HUES6 (cell line): ENCODE results near the gene STIMATE.

Source experiments
- H3K27ac ChIP-seq: 2 replicates; pipeline ENCODE4 v1.7.0; 2013; ENCODE audit warnings: low read depth, mild to moderate bottlenecking, low read length, inconsistent platforms
- H3K27me3 ChIP-seq: 2 replicates; pipeline ENCODE4 v1.6.1; 2013; ENCODE audit warnings: low read length; ENCODE audit not compliant: control insufficient read depth, insufficient read depth
- H3K36me3 ChIP-seq: 2 replicates; pipeline ENCODE4 v1.6.1; 2013; ENCODE audit warnings: low read length; ENCODE audit not compliant: control insufficient read depth, insufficient read depth
- H3K4me1 ChIP-seq: 2 replicates; pipeline ENCODE4 v1.6.1; 2013; ENCODE audit warnings: low read length; ENCODE audit not compliant: control insufficient read depth, insufficient read depth
- H3K4me3 ChIP-seq: 2 replicates; pipeline ENCODE4 v1.5.1; 2013; ENCODE audit warnings: low read depth, low read length
- H3K9ac ChIP-seq: one replicate; pipeline ENCODE4 v1.6.1; 2013; ENCODE audit warnings: mild to moderate bottlenecking, low read length
- H3K9me3 ChIP-seq: 2 replicates; pipeline ENCODE4 v1.6.1; 2013; ENCODE audit warnings: low read depth, low read length; ENCODE audit not compliant: control insufficient read depth, insufficient read depth

Gene STIMATE

DNA sequence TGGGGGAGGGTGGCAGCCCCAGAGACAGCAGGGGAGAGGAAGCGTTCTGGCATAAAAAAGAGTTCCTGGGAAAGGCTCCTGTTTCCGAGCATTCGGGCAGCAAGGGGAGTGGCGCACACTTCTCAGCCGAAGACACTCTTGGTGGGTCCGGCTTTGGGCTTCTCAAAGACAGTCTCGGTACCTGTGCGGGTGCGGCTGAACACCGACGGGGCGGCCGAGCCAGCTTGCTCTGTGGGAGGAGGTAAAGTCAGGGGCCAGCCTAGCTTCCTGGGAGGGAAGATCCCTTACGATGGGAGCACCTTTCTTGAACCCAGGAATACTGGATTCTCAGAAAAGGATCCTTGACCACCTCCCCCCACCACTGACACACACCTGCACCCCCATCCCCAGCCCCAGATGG lies 64.1 kb downstream of the STIMATE start:
- H3K27ac ChIP-seq, result no peak overlapping the region
- H3K27me3 ChIP-seq, result no peaks in the 10 kb centered on the region
- H3K4me3 ChIP-seq, result no peak overlapping the region
- 0 out of 2 replicates have a peak, but pooled peaks cover 5% of the 10 kb centered on the region for H3K36me3 ChIP-seq
- peaks cover 9% of the 10 kb centered on the region; the same call in 1 of the 2 replicates for H3K4me1 ChIP-seq
- H3K9ac ChIP-seq, result no peak overlapping the region
- H3K9me3 ChIP-seq, result no peaks in the 10 kb centered on the region

DNA sequence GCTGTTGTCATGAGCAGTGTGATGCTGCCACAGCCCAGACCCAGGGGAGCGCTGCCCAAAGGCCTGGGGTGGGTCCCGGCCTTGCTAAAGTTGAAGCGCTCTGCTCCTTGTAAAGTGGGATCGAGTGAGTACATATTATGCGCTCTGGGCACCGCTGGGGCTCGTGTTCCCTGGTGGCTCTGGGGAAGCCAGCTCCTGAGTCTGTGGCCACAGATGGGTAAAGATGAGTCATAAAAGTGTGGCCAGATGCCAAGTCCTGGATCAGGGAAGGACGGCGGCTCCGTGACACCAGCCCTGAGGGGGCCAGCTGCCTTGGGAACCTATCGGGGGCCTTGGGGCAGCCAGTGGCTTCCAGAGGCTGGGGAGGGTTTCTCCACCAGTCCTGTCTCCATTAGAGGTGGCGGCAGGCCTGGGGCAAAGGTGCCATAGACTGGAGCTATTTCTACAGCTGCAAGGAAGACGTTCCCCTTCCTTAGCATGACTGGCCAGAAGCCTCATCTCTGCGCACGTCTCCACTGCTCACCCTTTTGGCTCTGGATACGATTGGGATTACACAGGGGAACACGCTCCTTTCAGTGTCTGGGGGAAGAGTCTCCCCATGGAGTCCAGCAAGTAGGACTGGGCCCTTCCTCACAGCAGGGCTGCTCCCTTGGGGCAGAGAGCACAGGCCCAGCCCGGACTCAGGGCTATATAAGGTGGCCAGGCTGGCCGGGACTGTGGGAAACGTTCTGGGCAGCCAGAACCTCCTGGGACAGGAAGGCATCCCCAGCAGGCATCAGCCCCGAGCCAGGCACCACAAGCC lies 65.6 kb downstream of the STIMATE start:
- Histone ChIP-seq H3K27ac (no peak overlapping the region), H3K4me3 (no peak overlapping the region), H3K9me3 (no peaks in the 10 kb centered on the region), H3K27me3 (no peaks in the 10 kb centered on the region), H3K36me3 (0 out of 2 replicates have a peak, but pooled peaks cover 5% of the 10 kb centered on the region), H3K9ac (no peak overlapping the region), H3K4me1 (peaks cover 9% of the 10 kb centered on the region; the same call in 1 of the 2 replicates)

DNA sequence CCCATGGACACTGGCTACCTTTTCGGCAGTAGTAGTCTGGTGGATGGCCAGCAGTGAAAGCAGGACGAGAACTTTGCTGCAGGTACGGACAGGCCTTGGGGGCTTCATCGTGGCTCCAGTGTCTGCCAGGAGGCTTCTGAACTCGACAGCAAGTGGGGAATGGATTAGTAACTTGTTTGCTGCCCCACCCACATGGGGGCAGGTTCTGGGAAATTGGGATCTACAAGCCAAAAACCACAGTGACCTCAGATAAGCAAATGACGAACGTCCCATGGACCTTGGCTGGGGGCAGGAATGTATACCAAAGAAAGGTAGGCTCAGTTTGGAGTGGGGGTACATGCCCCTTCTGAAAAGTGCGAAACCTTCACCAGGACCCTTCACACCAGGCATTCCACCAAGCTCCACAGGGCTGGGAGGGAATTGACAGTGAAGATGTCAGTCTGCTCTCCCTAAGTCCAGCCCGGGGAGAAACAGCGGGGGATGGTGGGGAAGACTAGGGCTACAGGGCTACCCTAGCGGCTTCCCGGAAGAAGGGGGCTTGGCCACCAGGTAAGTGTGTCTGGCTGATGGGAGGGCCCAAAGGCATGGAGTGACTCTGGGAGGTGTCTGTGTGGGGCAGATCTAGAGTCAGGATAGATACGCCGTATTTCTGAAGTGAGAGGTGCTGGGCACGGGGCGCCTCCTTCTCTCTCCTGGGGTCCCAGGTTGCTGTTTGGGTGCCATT lies 66.7 kb downstream of the STIMATE start, which contains the start of gene ITIH4:
TSS of gene ITIH4 (minus strand) at position 138 of the 724 bp plus-strand sequence. CDS start at position 108, 30 bp downstream.
- H3K27ac ChIP-seq, result no peak within 1 kb of the TSS

DNA sequence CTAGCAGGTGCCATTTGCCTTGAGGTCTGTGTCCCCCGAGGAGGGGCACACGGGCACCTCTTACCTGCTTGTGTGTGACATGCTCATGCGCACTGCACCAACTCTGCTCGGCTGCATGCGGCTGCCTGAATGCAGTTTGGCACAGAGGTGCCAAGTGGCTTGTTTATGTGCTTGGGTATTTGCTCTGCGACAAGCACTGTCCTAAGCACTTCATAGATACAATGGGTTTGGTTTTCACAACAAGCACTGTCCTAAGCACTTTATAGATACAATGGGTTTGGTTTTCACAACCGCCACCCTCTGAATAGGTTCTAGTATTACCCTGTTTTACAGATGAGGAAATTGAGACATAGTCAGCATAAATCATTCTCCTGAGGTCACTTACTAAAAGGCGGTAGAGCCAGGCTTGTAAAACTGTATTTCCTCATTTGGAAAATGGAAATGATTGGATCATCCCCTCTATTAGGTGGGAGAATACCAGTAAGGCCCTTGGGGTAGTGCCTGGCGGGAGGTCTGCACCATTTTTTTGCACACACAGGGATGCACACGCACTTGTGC lies 67.4 kb downstream of the STIMATE start:
- H3K9me3 ChIP-seq, result no peaks in the 10 kb centered on the region
- no peak overlapping the region for H3K27ac ChIP-seq
- no peak overlapping the region for H3K4me3 ChIP-seq
- no peaks in the 10 kb centered on the region for H3K27me3 ChIP-seq
- H3K4me1 ChIP-seq, result peaks cover 4% of the 10 kb centered on the region; the same call in 1 of the 2 replicates
- H3K9ac ChIP-seq, result no peak overlapping the region
- H3K36me3 ChIP-seq, result no peaks in the 10 kb centered on the region

More for the DNA sequence above, 66.7 kb downstream of the STIMATE start, which contains the start of gene ITIH4:
- Histone ChIP-seq H3K9me3 (no peaks in the 10 kb centered on the region), H3K4me3 (no peak within 1 kb of the TSS), H3K27me3 (no peaks in the 10 kb centered on the region), H3K36me3 (no peaks in the 10 kb centered on the region), H3K9ac (no peak within 1 kb of the TSS), H3K4me1 (peaks cover 9% of the 10 kb centered on the region; the same call in 1 of the 2 replicates)

DNA sequence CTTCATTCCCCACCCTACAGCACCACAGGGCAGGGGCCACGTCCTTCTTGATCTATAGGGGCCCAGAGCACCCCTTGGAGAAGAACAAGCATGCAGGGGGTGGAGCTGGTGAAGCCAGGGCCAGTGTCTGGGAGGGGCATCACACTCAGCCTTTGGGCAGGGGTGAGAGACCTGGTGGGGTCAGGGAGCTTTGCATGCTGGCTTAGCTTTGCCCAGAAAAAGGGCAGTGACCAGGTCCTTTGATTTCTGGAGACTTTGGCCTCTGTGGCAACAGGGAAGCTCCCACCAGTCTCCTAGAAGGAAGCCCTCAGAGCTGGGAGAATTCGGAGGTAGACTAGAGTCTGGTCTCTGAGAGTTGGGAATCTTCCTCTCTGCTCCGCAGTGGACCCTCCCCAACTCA lies 67.9 kb downstream of the STIMATE start:
- Histone ChIP-seq H3K4me3 (no peak overlapping the region), H3K4me1 (no peaks in the 10 kb centered on the region), H3K9ac (no peak overlapping the region)

DNA sequence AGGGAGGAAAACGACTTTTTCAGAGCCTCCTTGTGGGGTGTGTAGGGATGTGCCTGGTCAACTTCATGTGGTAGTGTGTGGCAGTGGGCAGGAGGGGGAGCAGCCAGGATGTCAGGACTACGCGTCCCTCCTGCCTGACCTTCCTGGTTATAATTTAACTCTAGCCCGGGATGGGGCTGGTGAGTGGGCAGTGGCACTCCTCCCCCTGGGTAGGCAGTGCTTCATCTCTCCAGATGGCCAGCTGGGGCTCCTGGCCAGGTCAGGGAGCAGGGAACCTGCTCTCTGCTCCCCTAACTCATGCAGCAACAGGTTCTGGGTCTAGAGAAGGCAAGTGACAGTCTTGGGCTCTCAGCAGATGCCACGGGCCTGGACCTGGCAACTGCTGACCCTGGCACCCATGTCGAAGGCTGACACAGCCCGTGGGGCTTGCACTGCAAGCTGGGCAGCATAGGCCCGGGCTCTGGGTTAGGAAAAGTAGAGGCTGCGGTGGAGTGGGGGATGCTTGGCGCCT lies 69.4 kb downstream of the STIMATE start:
- H3K9ac ChIP-seq, result no peak overlapping the region
- no peaks in the 10 kb centered on the region for H3K36me3 ChIP-seq
- H3K9me3 ChIP-seq, result no peaks in the 10 kb centered on the region
- no peak overlapping the region for H3K4me3 ChIP-seq
- H3K27me3 ChIP-seq, result no peaks in the 10 kb centered on the region
- no peak overlapping the region for H3K27ac ChIP-seq
- H3K4me1 ChIP-seq, result no peaks in the 10 kb centered on the region

More for the DNA sequence above, 67.9 kb downstream of the STIMATE start:
- no peaks in the 10 kb centered on the region for H3K9me3 ChIP-seq
- no peak overlapping the region for H3K27ac ChIP-seq
- H3K27me3 ChIP-seq, result no peaks in the 10 kb centered on the region
- H3K36me3 ChIP-seq, result no peaks in the 10 kb centered on the region

DNA sequence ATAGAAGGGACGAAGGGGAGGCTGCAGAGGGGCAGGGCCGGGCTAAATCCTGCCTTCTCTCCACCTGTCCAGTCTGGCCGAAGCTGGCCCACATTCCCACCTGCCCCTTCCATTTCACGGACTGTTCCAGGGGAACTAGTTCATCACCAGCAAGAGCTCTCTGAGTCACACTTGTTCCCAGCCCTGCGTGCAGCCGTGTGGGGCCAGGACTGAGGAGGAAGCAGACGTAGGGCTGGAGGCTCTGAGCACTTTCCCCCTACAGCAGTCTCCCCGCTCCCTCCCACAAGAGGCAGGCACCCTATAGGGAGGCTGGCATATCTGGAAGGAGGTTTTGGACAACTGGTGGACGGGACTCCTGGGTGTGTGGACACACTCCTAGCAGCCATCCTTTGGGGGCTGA lies 69.9 kb downstream of the STIMATE start:
- Histone ChIP-seq H3K4me3 (no peak overlapping the region), H3K27me3 (no peaks in the 10 kb centered on the region), H3K36me3 (no peaks in the 10 kb centered on the region), H3K27ac (no peak overlapping the region), H3K9me3 (no peaks in the 10 kb centered on the region), H3K9ac (no peak overlapping the region), H3K4me1 (no peaks in the 10 kb centered on the region)

DNA sequence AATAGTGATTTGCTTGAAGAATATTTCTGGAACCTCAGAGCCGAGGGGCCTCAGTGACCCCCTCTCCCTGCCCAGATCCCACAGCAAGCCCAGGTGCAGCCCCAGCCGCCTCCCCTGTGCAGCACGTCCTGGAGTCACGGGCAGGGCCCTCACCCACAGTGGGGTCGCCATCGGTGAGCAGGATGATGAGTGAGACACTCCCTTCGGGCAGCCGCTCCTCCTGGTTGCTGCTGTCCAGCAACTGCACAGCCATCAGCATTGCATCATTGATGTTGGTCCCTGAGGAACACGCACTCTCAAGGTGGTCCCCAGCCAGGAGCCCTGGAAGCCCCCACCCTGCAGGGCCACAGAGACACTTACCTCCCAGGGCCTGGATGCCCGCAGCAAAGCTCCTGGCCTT lies 73.3 kb downstream of the STIMATE start:
- H3K9me3 ChIP-seq, result no peaks in the 10 kb centered on the region
- no peaks in the 10 kb centered on the region for H3K36me3 ChIP-seq
- no peak overlapping the region for H3K9ac ChIP-seq
- H3K27me3 ChIP-seq, result no peaks in the 10 kb centered on the region
- H3K27ac ChIP-seq, result no peak overlapping the region
- H3K4me3 ChIP-seq, result no peak overlapping the region
- H3K4me1 ChIP-seq, result peaks cover 13% of the 10 kb centered on the region

DNA sequence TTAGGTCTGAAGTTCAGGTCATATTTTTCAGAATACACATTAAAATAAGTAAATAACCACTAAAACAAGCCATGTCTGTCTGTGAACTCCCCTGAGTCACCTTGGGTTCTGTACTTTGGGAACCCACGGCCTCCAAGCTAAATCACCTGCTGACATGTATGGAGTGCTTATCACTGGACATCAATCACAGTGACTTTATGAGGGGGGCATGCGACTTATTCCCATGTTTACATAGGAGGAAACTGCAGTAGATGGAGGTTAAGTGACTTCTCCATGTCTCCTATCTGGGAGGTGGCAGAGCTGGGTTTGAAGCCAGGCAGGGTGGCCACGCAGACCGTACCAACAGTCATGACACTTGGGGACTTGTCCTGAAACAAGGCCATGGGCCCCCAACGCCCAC lies 75.0 kb downstream of the STIMATE start:
- H3K36me3 ChIP-seq, result no peaks in the 10 kb centered on the region

DNA sequence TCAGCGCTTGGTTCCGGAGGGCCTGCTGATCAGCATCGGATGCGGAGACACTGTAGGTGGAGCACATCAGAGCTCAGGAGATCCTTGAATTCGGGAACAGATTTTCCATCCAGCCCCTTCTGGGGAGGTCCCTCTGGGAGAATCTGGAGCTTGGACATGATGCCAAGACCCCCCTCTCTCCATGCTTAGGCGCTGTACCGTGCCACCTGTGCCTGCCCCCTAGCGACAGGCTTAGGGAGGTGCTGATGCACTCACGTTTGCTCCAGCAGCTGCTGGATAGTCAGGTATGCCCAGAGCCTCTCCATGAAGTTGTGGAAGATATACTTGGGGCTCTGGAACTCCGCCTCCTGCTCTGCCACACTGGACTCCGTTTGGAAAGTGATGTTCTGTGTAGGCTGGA lies 76.6 kb downstream of the STIMATE start:
- Histone ChIP-seq H3K36me3 (no peaks in the 10 kb centered on the region), H3K27me3 (no peaks in the 10 kb centered on the region), H3K27ac (no peak overlapping the region), H3K4me1 (peaks cover 13% of the 10 kb centered on the region), H3K9ac (no peak overlapping the region), H3K9me3 (no peaks in the 10 kb centered on the region), H3K4me3 (no peak overlapping the region)

More for the DNA sequence above, 75.0 kb downstream of the STIMATE start:
- H3K9ac ChIP-seq, result no peak overlapping the region
- H3K4me3 ChIP-seq, result no peak overlapping the region
- H3K27ac ChIP-seq, result no peak overlapping the region
- no peaks in the 10 kb centered on the region for H3K9me3 ChIP-seq
- peaks cover 13% of the 10 kb centered on the region for H3K4me1 ChIP-seq
- no peaks in the 10 kb centered on the region for H3K27me3 ChIP-seq
